ENCODE results near the gene NR3C2.
"Not testable (repeated sequence)": the region's sequence is repeated elsewhere in the genome, so short reads cannot be mapped to it uniquely, and the experiment has no call there.

The NR3C2 gene

GRCh38 chr4:148224476-148224875, 217.7 kb downstream of the NR3C2 start:
- no peak for DNase-seq

GRCh38 chr4:148222991-148223660, 219.1 kb downstream of the NR3C2 start:
- DNase-seq, result no peak

GRCh38 chr4:148216866-148217814, 225.1 kb downstream of the NR3C2 start:
- DNase-seq, result no peak

GRCh38 chr4:148216321-148216720, 225.9 kb downstream of the NR3C2 start:
- no peak for DNase-seq

GRCh38 chr4:148215202-148215601, 227.0 kb downstream of the NR3C2 start:
- no peak for DNase-seq

GRCh38 chr4:148214529-148215166, 227.6 kb downstream of the NR3C2 start:
- DNase-seq, result peak in 16 of 58 donors; percentile 3 to 49 (median 12)

- DNase-seq, result no peak
These were observed 230.7 kb downstream of the NR3C2 start for GRCh38 chr4:148211533-148211932.

- DNase-seq, result no peak
These were observed 231.6 kb downstream of the NR3C2 start for GRCh38 chr4:148210661-148211060.

- DNase-seq, result no peak
These were observed 235.1 kb downstream of the NR3C2 start for GRCh38 chr4:148207068-148207467.

- DNase-seq, result no peak
These were observed 236.7 kb downstream of the NR3C2 start for GRCh38 chr4:148205476-148205875.

- no peak for DNase-seq
These were observed 237.3 kb downstream of the NR3C2 start for GRCh38 chr4:148204892-148205291.

GRCh38 chr4:148204171-148204570, 238.0 kb downstream of the NR3C2 start:
- no peak for DNase-seq

- peak in 26 of 58 donors; percentile 3 to 72 (median 16) for DNase-seq
These were observed 238.9 kb downstream of the NR3C2 start for GRCh38 chr4:148203056-148203898.

- DNase-seq, result no peak
These were observed 241.3 kb downstream of the NR3C2 start for GRCh38 chr4:148200960-148201359.

GRCh38 chr4:148196164-148196563, 246.1 kb downstream of the NR3C2 start:
- no peak for DNase-seq

GRCh38 chr4:148192526-148192925, 249.7 kb downstream of the NR3C2 start:
- DNase-seq, result no peak

GRCh38 chr4:148187454-148188222, 254.6 kb downstream of the NR3C2 start:
- not testable (repeated sequence) for DNase-seq

- no peak for DNase-seq
These were observed 257.3 kb downstream of the NR3C2 start for GRCh38 chr4:148184922-148185321.

- no peak for DNase-seq
These were observed 259.8 kb downstream of the NR3C2 start for GRCh38 chr4:148182230-148182911.

Data from anterior cingulate cortex (tissue), 58 donors.